ENCODE data around the gene DHRSX.
"Not testable (repeated sequence)": the region's sequence is repeated elsewhere in the genome, so short reads cannot be mapped to it uniquely, and the experiment has no call there.

Gene DHRSX

DNA sequence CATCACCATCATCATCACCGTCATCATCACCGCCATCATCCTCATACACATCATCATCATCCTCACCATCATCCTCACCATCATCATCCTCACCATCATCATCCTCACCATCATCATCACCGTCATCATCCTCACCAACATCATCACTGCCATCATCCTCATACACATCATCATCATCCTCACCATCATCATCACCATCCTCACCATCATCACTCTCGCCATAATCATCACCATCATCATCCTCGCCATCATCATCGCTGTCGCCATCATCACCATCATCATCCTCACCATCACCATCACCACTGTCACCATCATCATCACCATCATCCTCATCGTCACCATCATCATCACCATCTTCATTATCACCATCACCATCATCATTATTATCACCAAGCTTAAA is 19.8 kb upstream of the DHRSX start:
- no peak for DNase-seq

GRCh38 chrX:2519638-2520037 is 18.9 kb upstream of the DHRSX start:
- not testable (repeated sequence) for DNase-seq

- DNase-seq, result no peak
These were observed 16.3 kb upstream of the DHRSX start for GRCh38 chrX:2517055-2517454.

DNA sequence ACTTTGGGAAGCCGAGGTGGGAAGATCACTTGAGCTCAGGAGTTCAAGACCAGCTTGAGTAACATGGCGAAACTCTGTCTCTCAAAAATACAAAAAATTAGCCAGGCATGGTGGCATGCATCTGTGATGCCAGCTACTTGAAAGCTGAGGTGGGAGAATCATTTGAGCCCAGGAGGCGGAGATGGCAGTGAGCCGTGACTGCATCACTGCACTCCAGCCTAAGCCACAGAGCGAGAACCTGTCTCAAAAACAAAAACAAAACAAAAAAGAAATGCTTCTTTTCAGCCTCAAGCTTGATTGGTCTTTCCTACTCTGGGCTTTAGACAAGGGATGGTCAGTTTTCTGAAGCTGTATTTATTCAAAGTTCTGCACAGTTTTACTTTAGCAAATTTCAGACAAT is 15.8 kb upstream of the DHRSX start:
- DNase-seq, result no peak

GRCh38 chrX:2514131-2514530 is 13.4 kb upstream of the DHRSX start:
- DNase-seq, result no peak

DNA sequence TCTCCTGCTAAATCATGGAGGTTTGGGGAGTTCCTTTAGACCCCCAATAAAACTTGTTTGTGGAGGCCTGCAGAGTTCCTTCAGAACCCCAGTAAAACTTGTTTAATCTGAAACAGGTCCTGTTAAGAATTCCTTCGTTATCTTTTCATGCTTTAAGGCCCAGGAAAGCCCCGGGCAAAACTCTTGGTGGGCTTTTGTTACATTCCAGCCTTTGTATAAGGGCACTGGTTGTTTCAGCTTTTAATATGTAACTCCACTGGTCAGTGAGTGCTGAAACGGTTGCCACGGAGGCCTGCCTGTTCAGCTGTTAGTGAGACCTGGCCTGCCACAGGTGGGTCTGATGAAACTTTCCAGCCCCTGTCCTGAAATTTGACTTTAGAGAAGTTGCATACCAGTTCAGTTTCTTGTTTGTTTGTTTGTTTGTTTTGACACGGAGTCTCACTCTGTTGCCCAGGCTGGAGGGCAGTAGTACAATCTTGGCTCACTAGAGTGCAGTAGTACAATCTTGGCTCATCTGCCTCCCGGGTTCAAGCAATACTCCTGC is 12.4 kb upstream of the DHRSX start:
- no peak for DNase-seq

DNA sequence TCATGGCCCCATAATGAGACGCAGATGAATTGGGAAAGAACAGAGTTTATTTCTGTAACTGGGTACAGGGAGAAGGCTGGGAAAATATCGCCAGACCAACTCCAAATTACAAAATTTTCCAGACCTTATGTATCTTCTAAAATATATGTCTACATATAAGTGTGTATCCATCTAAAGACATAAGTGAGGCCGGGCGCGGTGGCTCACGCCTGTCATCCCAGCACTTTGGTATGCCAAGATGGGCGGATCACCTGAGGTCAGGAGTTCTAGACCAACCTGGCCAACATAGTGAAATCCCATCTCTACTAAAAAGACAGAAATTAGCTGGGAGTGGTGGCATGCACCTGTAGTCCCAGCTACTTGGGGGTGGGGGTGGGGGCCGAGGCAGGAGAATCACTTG is 11.7 kb upstream of the DHRSX start:
- no peak for DNase-seq

GRCh38 chrX:2511326-2511725 is 10.6 kb upstream of the DHRSX start:
- no peak for DNase-seq

- DNase-seq, result no peak
These were observed 8.0 kb upstream of the DHRSX start for GRCh38 chrX:2508648-2509335.

GRCh38 chrX:2507904-2508627 is 7.3 kb upstream of the DHRSX start:
- no peak for DNase-seq

GRCh38 chrX:2507196-2507595 is 6.4 kb upstream of the DHRSX start:
- no peak for DNase-seq

DNA sequence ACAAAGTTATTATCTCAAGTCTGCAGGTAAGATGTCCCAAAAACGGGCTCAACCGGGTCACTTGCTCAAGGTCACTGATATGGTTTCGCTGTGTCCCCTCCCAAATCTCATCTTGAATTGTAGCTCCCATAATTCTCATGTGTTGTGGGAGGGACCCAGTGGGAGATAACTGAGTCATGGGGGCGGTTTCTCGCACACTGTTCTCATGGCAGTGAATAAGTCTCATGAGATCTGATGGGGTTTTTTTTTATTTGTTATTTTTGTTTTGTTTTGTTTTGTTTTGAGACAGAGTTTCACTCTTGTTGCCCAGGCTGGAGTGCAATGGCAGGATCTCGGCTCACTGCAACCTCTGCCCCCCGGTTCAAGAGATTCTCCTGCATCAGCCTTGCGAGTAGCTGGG is 4.6 kb upstream of the DHRSX start:
- not testable (repeated sequence) for DNase-seq

DNA sequence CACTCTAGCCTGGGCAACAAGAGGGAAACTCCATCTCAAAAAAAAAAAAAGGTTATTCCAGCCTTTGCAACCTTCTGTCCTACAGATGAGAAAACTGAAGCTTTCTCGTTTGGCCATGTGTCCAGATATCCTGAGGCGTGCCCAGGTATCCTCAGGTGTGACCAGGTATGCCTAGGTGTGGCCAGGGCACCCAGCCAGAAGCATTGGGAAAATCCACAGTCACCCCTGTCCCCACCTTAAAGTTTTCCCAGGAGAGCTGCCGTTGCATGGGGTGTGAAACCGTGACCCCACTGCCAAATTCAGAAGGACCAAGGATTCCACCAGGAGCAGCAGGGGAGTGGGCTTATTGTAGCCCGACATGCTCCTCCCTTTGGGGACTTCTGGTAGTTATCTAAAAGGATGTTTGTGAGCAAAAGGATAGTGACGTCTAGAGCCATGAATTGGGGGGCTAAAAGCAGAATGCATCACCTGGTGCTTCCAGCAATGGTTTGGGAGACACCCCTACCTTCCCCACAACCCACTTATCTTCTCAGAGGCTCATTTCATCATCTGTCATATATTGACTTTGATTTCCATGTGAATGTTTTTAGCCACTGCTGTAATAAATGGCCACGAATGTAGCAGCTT is 4.0 kb upstream of the DHRSX start:
- no peak for DNase-seq

DNA sequence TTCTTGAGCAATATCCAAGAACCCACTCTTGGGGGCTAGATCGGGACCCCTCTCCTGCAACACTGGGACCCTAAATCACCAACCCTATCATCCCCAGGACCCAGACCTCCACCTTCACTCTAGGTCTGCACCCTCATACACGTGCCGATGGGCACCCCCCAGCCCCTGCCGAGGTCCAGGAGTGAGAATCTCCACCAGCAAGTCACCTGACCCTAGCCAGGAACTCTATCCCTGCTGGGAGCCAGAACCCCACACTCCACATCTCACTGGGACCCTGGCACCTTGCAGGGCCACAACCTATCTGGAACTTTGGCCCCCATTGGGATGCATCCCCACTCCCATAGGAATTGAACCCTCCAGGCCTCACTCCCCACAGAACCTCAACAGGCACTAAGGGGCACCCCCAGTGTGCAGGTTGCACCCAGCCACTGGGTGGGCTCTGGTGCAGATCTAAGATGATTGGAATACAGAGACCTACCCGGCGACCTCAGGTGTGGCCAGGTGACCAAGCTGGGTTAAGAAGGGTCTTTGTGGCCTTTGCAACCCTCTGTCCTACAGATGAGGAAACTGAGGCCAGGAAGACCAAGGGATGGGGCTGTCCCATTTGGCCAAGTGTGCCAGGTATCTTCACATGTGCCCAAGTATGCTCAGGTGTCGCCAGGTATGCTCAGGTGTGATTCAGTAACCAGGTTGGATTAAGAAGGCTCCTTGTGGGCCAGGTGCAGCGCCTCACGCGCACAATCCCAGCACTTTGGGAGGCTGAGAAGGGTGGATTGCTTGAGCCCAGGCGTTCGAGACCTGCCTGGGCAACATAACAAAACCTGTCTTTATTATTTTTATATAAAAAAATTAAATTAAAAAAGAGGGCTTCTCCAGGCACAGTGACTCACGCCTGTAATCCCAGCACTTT is 3.1 kb upstream of the DHRSX start:
- no peak for DNase-seq

- no peak for DNase-seq
These were observed 2.1 kb upstream of the DHRSX start for GRCh38 chrX:2502668-2503519.

DNA sequence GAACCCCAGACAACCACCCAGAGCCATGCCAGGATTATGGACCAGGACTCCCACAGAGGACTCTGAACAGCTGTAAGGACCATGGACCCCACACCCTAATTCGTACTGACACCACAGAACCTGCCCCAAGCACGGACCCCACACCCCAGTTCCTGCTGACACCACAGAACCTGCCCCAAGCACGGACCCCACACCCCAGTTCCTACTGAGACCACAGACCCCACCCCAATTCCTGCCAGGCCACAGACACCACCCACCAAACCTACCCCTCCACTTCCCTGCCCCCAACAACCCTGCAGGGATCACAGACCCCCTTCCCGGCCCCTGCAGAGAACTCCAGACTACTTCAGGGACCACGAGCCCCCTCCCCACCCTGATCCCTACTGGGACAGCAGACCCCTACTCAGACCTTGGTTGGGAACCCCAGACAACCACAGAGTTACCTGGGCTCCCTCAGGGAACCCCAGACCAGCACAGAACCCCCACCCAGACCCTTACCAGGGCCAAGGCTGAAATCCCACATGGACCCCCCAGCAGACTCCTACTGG is 1.4 kb upstream of the DHRSX start:
- DNase-seq, result no peak

DNA sequence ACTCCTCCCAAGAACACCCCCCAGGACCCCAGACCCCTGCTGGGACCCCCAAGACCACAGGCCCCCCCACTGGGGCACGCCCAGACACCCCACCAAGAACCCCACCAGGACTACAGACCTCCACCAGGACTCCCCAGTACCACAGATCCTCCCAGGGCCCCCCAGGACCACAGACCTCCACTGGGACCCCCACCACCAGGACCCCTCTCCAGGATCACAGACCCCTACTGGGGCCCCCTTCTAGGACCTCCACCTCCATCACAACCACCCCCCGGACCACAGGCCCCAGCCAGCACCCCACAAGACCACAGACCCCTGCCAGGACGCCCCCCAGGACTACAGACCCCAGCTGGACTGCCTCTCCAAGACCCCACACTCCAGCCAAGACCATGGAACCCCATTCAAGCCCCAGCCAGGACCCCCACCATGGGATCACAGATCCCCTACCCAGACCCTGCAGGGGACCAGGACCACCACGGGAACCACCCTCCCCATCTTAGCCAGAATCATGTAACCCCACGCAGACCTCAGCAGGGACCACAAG is 855 bp upstream of the DHRSX start:
- DNase-seq, result no peak

DNA sequence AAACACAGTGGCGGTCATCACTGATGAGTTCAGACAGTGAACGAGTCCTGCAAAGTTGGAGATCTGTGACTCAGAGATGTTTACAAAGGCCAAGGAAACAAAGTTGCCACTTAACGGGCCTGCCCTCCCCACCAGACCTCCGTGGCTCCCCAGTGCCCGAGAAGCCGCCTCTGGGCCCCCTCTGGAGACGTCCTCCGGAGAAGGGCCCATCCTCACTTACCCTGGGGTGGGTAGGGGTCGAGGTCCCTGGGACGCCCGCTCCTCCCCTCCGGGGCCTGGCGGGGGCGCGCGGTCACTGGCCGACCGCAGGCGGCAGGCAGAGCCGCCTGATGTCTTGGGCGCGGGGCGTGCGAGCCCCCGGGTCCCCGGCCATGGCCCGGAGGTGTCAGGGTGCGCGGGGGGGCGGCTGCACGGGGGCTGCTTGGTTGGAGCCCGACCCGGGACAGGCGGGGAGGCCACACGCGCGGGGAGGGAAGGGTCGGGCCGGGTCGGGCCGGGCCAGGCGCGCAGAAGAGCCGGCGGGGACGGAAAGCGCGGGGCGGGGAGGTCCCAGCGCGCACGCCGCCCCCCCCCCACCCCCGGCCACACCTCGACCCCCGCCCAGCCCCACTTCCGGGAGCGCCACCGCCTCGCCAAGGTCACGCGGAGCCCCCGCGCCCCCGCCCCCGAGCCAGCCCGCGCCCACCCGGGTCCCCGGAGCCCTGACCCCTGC is 529 bp downstream of the DHRSX start:
- DNase-seq, result no peak

DNA sequence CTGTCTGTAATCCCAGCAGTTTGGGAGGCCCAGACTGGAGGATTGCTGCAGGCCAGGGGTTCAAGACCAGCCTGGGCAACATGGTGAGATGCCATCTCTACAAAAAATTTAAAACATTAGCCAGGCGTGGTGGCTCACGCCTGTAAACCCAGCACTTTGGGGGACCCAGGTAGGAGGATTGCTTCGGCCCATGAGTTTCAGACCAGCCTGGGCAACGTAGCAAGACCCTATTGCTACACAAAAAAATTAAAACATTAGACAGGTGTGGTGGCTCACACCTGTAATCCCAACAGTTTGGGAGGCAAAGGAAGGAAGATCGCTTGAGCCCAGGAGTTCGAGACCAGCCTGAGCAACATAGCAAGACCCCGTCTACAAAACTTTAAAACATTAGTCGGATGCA is 1.3 kb downstream of the DHRSX start:
- no peak for DNase-seq

Measured in amygdala (tissue), 56 donors.